SIG-M5 treated with dmso at 0.1 percent for 504 hours (cell line): Measurements from ENCODE around the gene PPFIBP1.
A peak's percentile ranks its signal among the peaks of the same experiment; 100 is the strongest.

ENCODE experiments used
- DNase-seq: peaks from one replicate; lab custom pipeline; 2025; ENCODE audit not compliant: unreplicated experiment; lab: John Stamatoyannopoulos, UW

Gene PPFIBP1

DNA sequence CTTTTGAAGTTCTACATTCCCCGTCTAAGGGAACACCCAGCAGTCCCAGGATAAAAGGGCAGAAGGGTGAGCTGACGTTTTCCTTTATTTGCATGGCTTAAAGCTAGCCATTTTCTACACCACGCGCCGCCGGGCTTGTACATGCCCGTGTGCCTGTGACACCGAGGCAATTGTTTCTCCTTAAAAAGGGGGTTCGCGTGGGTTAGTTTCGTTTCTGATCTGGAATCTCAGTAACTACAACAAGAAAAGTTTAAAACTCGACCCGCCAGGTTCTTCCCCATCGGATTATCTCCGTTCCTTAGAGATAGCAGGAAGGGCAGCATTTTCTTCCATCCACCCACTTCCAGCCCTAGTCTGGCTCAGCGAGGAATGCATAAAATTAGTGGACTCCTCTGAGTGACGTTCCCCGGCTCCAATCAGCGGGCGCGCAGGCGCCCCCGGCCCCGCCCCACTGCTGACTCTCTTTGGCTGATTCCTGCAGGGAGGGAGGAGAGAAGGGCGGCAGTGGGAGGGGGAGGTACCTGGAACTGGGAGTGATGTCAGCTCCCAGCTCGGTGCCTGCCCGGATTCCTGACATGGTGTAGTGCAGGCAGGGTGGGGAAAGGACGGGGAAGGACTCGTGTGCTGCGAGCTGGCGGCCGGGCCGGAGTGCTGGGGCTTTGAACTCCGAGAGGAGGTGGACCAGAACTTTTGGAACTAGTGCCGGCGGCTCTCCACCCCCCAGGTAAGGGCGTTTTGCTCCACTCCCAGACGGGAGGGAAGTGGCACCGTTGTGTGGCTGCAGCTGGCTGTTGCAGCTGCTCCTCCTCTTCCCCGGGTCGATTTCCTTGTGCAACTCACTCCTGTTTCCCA is at the start of gene PPFIBP1:
Gene PPFIBP1, plus strand, starts transcription at position 565 of the 852 bp plus-strand sequence. CDS start 109,191 bp downstream, outside the sequence.
- peak; percentile 93 for DNase-seq

DNA sequence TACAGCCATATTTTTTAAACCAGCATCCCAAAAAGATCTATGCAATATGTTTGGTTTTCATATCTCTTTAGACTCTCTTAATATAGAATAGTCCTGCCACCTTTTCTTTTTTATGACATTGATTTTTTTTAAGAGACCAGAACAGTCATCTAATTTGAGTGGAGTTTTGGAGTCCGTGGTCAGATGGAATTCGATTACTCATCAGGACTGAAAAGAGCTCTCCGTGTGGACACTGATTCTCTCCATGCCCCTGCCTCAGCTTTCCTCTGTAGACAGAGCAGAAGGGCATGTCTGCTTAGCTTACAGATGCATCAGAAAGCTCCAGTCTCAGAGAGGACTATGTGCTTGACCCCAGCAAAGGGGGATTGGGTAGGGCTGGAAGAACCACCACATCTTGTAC is 49.7 kb upstream of the PPFIBP1 start:
- DNase-seq: no peak

DNA sequence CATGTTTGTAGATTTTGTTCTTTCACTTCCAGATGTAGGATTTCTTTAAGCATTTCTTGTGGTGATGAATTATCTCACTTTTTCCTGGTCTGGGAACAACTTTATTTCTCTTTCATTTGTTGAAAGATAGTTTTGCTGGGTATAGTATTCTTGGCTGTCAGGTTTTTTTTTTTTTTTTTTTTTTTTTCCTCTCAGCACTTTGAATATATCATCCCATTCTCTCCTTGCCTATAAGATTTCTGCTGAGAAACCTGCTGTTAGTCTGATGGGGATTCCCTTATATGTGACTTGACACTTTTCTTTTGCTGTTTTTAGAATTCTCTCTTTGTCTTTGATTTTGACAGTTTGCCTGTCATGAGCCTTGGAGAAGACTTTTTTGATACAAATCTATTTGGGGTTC is 47.0 kb upstream of the PPFIBP1 start:
- no peak for DNase-seq

DNA sequence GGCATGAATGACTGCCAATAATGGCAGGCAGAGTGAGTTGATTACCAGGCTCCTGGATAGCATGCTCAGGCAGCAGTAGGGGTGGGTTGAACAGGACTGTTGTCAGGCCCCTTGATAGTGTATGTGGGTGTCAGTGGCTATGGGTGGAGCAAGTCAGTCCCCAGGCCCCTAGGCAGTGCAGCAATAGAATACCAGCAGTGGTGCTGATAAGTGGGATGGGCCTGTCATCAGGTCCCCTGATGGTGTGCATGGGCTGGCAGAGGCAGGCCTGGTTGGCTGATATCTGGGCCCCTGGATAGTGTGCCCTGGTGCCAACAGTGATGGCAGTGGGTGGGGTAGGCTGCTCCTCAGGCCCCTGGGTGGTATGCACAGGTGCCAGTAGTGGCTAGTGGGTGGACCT is 45.1 kb upstream of the PPFIBP1 start:
- no peak for DNase-seq

DNA sequence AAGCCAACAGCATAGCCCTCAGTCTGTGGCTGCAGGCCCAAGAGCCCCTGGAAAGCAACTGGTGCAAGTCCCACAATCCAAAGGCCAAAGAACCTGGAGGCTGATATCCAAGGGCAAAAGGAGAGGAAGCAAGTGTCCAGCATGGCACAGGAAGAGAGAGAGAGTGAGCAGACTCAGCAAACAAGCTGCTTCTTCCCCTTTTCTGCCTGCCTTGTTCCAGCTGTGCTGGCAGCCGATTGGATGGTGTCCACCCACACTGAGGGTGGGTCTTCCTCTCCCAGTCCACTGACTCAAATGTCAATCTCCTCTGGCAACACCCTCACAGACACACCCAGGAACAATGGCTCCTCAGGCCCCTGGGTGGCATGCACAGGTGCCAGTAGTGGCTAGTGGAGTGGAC is 44.0 kb upstream of the PPFIBP1 start:
- peak; percentile 13 for DNase-seq

GRCh38 chr12:27486961-27487360 is 37.0 kb upstream of the PPFIBP1 start:
- DNase-seq: no peak

DNA sequence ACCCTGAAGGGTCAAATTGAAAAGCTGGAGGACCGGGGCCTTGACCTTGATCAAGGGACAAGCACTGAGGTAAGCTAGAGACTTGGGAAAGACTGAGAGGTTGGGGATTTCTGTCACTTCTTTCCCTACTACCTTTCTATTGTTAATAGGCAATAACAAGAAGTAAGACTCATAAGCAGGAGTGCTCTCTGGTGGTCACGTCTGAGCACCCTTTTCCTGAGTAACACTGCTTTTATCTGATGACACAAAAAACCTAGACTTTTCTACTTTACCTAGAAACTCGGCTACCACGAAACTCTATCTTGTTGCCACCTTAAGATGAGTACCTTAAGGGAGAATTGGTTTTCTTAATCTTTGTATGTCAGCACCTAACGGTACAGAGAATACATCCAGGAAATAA is 35.5 kb upstream of the PPFIBP1 start:
- no peak for DNase-seq

DNA sequence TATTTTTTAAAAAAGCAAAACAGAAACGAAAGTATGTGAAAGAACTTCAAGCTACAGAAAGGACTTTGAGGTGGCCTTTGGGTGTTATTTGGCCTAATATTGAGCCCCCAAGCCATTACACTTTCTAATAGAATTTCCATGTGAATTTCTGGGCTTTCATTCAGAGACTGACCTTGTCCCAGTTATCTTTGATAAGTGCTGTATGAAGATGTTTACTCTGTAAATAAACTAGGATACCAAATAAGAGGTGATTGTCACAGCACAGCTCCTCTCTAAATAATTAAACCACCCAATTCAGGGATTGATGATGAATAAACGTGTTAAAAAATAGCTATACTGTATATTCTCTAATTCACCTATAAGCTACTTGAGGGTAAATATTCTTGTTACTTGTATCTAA is 32.8 kb upstream of the PPFIBP1 start:
- DNase-seq: no peak

DNA sequence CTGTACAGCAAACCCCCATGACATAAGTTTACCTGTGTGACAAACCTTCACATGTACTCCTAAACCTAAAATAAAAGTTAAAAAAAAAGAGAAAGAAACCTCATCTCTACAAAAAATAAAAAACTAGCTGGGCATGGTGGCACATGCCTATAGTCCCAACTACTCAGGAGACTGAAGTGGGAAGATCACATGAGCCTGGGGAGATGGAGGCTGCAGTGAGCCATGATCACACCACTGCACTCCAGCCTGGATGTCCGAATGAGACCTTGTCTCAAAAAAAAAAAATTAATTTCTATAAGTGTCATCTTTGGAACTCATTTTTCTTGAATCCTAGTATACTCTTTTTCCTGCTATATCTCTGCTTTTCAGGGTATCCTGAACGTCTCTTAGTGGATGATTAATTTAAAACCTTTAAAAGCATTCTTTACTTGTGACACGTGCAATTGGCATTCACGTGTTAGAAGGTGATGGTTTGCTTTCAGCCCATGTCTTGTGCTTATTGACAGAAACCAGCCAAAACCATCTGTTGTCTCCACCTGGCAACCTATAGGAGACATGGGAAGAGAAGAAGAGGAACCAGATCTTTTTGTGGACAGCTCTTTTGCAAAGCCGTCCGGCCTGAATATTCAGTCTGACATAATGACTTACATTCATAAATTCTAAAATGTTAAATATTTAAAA is 30.6 kb upstream of the PPFIBP1 start:
- no peak for DNase-seq

DNA sequence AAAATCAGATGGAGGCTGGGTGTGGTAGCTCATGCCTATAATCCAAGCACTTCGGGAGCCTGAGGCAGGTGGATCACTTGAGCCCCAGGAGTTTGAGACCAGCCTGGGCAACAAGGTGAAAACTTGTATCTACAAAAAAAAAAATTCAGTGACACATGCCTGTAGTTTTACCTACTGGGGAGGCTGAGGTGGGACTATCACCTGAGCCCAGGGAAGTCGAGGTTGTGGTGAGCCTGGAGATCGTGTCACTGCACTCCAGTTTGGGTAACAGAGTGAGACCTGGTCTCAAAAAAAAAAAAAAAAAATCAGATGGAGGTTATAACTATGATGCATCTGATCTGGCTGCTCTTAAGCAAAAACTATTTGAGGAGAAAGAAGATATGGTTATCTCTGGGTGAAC is 26.6 kb upstream of the PPFIBP1 start:
- DNase-seq: no peak

DNA sequence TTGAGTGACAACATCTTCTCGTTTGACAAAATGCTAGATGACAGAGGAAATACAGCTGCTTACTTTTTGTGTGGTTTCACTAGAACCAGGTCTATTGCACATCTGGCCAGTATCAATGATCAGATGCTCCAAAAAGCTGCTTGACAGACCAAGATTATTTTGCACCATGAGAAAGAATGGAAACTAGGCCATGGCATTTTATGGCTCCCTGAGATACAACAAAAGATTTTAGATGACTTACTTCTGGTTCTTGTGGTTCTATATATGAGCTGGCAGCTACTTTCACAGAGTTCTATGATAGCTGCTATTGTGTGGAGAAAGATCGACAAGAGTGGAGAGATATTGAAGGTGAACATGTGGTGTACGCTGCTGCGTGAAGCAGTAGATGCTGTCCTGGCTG is 25.9 kb upstream of the PPFIBP1 start:
- DNase-seq: no peak

GRCh38 chr12:27498761-27499160 is 25.2 kb upstream of the PPFIBP1 start:
- DNase-seq: peak; percentile 61

DNA sequence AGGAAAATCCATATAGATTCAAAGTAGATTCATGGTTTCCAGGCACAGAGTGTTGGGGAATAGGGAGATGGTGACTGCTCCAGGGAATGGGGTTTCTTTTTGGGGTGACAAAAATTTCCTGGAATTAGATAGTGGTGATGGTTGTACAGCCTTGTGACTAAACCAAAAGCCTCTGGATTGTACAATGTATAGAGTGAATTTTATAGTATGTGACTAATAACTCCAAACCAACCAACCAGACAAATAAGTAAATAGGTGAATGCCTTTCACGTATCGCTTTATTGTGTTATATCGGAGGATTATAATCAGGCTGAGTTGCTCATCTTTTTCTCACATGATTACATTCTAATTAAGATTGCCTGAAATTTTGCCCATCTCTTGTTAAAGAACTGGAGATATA is 24.6 kb upstream of the PPFIBP1 start:
- DNase-seq: no peak

DNA sequence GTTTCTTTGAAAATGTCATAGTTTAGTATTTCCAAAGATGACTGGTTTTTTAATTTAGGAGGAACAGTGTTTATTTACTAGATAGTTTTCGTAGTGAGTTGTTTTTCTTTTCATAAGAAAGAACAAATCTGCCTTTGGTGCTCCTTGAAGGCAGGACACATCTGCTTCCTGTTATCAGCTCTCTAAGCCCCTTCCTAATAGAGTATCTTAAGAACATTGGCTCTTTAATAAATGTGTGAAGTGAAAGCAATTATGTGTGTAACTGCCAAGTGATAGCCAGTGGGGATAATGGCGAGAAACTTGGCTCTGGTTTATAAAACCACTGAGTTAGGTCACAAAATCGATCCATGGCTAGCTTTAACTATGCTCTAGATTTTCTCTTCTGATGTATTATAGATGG is 23.5 kb upstream of the PPFIBP1 start:
- DNase-seq: no peak

GRCh38 chr12:27502021-27502435 is 22.0 kb upstream of the PPFIBP1 start:
- no peak for DNase-seq

DNA sequence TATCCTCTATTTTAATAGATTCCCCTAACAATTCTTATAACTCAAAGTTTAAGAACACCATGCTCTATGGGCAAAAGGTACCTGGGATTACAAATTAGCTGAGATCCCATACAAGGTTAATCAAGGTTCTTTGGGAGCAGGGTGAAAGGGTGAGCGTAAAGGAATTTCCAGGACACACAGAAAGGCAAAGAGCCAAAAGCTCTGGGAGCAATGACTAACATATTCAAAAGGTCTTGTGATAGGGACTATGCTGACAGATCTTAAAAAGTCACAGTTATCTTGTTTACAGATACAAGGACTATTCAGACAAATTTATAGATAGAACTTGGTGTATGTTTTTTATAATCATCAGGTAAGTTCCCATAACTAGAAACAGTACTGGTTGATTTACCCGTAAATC is 19.5 kb upstream of the PPFIBP1 start:
- no peak for DNase-seq

DNA sequence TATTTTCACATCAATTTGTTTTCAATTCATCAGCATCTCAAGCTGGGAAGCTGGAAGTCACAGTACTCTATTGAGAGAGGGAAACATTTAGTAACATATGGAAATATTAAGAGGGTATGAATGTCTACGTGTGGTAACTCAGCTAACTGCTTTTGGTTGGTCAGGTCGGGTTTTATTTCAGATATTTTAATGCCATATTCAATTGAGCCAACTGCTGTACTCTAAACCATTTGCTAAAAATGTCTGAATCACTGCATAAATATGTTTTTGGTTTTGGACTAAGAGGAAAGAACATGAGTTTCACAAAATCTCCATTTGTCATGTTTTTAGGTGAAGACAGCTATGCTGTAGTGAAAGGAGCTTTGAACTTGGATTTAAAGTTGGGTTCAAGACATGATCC is 18.9 kb upstream of the PPFIBP1 start:
- no peak for DNase-seq

- DNase-seq: no peak
Observed at GRCh38 chr12:27505761-27506160, 18.2 kb upstream of the PPFIBP1 start.

DNA sequence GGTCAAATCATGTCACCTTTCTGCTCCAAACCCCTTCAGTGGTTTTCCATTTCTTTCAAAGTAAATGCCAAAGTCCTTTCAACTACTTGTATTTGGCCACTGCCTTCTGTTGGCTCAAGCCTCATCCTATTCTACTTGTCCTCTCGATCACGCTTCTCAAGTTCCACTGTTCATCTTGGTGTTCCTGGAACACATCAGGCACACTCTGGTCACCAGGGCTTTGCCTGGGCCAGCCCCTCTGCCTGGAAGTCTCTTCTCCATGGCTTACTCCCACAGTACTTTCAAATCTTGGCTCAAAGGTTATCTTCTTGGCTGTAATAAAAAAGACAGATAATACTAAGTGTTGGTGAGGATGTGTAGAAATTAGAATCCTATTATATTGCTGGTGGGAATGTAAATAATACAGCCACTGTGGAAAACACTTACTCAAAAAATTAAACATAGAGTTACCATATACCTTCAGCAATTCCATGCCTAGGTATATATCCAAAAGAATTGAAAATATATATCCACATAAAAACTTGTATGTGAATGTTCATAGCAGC is 17.3 kb upstream of the PPFIBP1 start:
- no peak for DNase-seq

GRCh38 chr12:27508736-27509431 is 15.1 kb upstream of the PPFIBP1 start:
- no peak for DNase-seq

GRCh38 chr12:27511031-27511722 is 12.8 kb upstream of the PPFIBP1 start:
- no peak for DNase-seq
